WI38 (cell line): ENCODE measurements around the gene USP43.

Experiments used
- H3K4me3 ChIP-seq: 2 replicates; pipeline ENCODE4 v1.5.1; 2011; ENCODE audit warnings: low read depth, mild to moderate bottlenecking, control low read depth, low read length
- CTCF ChIP-seq: IDR thresholded peaks from 2 replicates; pipeline ENCODE4 v1.5.1; 2012; ENCODE audit warnings: low read depth, mild to moderate bottlenecking, control low read depth, low read length

The USP43 gene

DNA sequence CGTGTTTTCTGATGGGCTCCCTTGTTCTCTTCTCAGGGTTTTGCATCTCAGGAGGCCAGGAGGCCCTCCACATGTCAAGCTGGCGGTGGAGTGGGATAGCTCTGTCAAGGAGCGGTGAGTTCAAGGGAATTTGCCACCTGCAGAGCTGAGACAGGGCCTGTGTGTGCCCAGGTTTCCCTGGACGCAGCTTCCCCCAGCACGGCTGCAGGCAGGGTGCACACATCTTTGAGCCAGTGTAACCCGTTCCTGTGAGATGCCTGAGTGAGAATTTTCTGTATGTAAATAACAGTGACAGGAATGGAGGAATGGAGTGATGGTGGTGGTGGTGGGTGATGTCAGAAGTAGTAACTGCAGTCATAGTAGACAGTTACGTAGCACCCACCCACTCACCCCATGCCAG is 54.8 kb downstream of the USP43 start:
- no peak overlapping the region for H3K4me3 ChIP-seq
- no peak for TF ChIP-seq CTCF

DNA sequence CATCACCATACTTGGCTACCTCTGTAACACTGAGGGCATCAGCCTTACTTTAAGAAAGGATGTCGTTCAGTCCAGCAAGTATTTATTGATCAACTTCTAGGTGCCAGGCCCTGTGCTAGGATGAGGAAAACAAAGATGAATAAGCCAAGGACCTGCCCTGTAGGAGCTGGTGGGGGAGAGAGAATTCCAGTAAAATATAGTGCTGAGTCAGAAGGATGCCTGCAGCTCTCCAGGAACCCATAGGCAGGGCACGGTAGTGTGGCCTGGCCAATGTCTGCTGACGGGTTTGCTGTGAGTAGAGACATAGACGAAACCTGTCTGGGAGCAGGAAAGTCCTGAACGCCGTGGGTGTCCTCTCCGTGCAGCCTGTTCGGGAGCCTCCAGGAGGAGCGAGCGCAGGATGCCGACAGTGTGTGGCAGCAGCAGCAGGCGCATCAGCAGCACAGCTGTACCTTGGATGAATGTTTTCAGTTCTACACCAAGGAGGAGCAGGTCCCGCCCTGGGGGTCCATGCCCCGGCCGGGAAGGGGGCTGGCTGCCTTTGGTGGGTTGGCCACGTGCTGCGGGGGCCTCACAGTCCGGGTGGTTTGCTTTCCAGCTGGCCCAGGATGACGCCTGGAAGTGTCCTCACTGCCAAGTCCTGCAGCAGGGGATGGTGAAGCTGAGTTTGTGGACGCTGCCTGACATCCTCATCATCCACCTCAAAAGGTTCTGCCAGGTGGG is 55.6 kb downstream of the USP43 start:
- H3K4me3 ChIP-seq, result no peak overlapping the region
- no peak for TF ChIP-seq CTCF

- no peak for TF ChIP-seq CTCF
- no peak overlapping the region for H3K4me3 ChIP-seq
Measured at GRCh38 chr17:9702482-9702881, 57.2 kb downstream of the USP43 start.

GRCh38 chr17:9702914-9703780 is 57.8 kb downstream of the USP43 start:
- TF ChIP-seq CTCF, result no peak
- no peak overlapping the region for H3K4me3 ChIP-seq

DNA sequence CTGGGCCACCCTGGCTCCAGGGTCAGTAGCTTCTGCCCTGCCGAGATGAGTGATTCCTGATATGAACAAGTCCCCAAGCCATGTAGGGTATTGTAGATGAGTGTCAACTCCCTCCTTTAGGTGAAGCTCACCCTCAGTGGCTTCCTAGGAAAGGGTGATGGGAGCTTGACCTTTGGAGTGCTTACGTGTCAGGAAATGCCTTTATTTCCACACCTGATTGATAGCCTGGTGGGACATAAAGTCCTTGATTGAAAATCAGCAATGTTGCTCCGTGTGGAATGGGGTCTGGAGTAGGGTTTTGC is 58.4 kb downstream of the USP43 start:
- no peak for TF ChIP-seq CTCF
- no peak overlapping the region for H3K4me3 ChIP-seq

DNA sequence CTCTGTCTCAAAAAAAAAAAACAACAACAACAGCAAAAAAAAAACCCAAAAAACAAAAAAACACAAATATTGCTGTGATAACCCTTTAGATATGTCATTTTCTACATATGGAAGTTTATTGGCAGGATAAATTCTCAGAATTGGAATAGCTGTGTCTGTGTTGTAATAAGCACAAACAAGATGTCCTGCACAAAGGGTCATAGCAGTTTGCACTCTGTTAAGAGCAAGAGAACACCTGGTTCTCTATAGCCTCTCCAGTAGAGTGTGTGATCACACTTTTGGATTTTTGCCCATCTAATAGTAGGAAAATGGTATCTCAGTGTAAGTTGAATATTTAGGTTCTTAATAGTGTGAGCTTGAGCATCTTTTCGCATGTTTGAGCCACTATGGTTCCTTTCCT is 60.4 kb downstream of the USP43 start:
- H3K4me3 ChIP-seq, result no peak overlapping the region
- no peak for TF ChIP-seq CTCF

- no peak for TF ChIP-seq CTCF
- H3K4me3 ChIP-seq, result no peak overlapping the region
Measured at GRCh38 chr17:9707948-9708347, 62.6 kb downstream of the USP43 start.
